Measurements from ENCODE around the gene PCDHB5. TPM values are rescaled to one million over a fixed set of nuclear protein-coding genes. Genes with fewer than 3 reads are reported as not detected.
"Not testable (repeated sequence)": the region's sequence is repeated elsewhere in the genome, so short reads cannot be mapped to it uniquely, and the experiment has no call there.

The PCDHB5 gene
- total RNA-seq, result 1 to 10 TPM in 6 of 7 donors, under 1 TPM in 1; 0.81 to 3.4 (median 1.6) TPM
- polyA plus RNA-seq, result under 1 TPM; 0.20 to 0.33 (median 0.32) TPM
- long read RNA-seq, donor 1, transcript PCDHB5-201 (1 exons, 3,408 nt), result major isoform, 8 of 8 reads
- long read RNA-seq, donor 1, partial matches to known transcripts, result 0 of 8 reads
- long read RNA-seq, donor 1, other reads (novel, unspliced or antisense), result 0 of 8 reads
- long read RNA-seq, donor 2, transcript PCDHB5-201 (1 exons, 3,408 nt), result major isoform, 5 of 5 reads
- long read RNA-seq, donor 2, partial matches to known transcripts, result 0 of 5 reads
- long read RNA-seq, donor 2, other reads (novel, unspliced or antisense), result 0 of 5 reads

DNA sequence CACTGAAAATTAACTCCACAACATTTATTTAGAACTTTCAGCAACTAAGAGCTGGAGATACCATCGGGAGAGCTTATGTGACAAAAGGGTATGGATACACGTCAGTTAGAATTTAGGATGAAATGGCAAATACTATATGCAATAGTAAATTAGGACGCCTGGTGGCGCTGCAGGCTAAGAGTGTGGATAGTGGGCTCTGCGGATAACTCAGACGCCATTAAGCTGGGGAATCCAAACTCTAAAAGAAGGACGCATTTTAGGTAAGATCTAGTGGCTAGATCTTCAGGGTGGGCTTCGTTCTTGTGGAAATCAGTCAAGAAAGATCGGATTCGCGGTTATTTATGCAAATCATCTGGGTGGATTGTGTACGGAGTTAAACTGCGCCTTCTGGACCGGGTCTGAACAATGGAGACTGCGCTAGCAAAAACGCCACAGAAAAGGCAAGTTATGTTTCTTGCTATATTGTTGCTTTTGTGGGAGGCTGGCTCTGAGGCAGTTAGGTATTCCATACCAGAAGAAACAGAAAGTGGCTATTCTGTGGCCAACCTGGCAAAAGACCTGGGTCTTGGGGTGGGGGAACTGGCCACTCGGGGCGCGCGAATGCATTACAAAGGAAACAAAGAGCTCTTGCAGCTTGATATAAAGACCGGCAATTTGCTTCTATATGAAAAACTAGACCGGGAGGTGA is at the start of gene PCDHB5:
Gene PCDHB5 (plus strand): TSS at position 177 of the 688 bp plus-strand sequence. CDS start 229 bp downstream, at position 406.
- Histone ChIP-seq H3K4me1 (no peaks in the 10 kb centered on the region), H3K36me3 (no peaks in the 10 kb centered on the region), H3K27me3 (replicated peaks in 1 of 7) (peaks cover 0 to 12% (median 0%) of the 10 kb centered on the region in 7 donors), H3K4me3 (peak within 1 kb of the TSS in 4 of 8 donors; percentile 17 to 54 (median 28)), H3K9me3 (peaks cover 0 to 94% (median 75%) of the 10 kb centered on the region in 8 donors), H3K27ac (no peak within 1 kb of the TSS)
- WGBS, 5 donors, result 18 to 30% (median 25%) methylated on average over 22 of the region's 22 CpGs
- intact Hi-C loops (cut with DNase I; ENCODE audit: low total_unique reads), result no loop called here
- no peak for DNase-seq
- TF ChIP-seq CTCF (IDR thresholded peaks at IDR 0.05 in 8 of 11, conservative IDR thresholded peaks at IDR 0.05 in 3 of 11) (peak in 5 of 11 experiments; percentile 11 to 39 (median 28)), POLR2AphosphoS5 (IDR thresholded peaks at IDR 0.05) (no peak)

DNA sequence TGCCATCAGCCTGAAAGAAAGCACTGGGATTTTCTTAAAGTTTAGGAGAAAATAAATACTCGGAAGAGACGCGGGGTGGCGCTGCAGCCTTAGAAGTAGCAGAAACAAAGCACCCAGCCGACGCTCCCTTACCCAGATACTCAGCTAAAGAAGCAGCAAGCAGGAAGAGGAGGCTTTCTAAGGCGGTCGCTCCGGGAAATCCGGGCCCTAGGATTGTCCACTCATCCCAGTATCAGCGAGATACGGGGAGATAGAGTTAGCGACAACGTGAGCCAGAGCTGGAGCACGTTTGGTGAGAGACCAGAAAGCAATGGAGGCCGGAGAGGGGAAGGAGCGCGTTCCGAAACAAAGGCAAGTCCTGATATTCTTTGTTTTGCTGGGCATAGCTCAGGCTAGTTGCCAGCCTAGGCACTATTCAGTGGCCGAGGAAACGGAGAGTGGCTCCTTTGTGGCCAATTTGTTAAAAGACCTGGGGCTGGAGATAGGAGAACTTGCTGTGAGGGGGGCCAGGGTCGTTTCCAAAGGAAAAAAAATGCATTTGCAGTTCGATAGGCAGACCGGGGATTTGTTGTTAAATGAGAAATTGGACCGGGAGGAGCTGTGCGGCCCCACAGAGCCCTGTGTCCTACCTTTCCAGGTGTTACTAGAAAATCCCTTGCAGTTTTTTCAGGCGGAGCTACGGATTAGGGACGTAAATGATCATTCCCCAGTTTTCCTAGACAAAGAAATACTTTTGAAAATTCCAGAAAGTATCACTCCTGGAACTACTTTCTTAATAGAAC is 40.3 kb upstream of the PCDHB5 start, which contains the start of gene PCDHB2:
Gene PCDHB2 (plus strand): TSS at position 135 of the 782 bp plus-strand sequence. CDS start 176 bp downstream, at position 311.
- Histone ChIP-seq H3K27ac (no peak within 1 kb of the TSS), H3K36me3 (no peaks in the 10 kb centered on the region), H3K4me3 (peak within 1 kb of the TSS in 2 of 8 donors; percentile 7 to 38), H3K9me3 (peaks cover 3 to 87% (median 42%) of the 10 kb centered on the region in 8 donors), H3K27me3 (replicated peaks in 1 of 7) (peaks cover 0 to 76% (median 0%) of the 10 kb centered on the region in 7 donors), H3K4me1 (no peaks in the 10 kb centered on the region)
- intact Hi-C loops (cut with DNase I; ENCODE audit: low total_unique reads), result no loop called here
- no peak for TF ChIP-seq POLR2A (IDR thresholded peaks at IDR 0.05)
- no peak for DNase-seq
- WGBS, 5 donors, result 16 to 27% (median 21%) methylated on average over 29 of the region's 29 CpGs

GRCh38 chr5:141095263-141095641 is 39.8 kb upstream of the PCDHB5 start:
- Histone ChIP-seq H3K9me3 (peaks cover 3 to 87% (median 41%) of the 10 kb centered on the region in 8 donors), H3K27me3 (replicated peaks in 1 of 7) (peaks cover 0 to 76% (median 0%) of the 10 kb centered on the region in 7 donors), H3K27ac (no peak overlapping the region), H3K4me1 (no peaks in the 10 kb centered on the region), H3K36me3 (no peaks in the 10 kb centered on the region), H3K4me3 (peak overlapping the region in 1 of 8 donors; percentile 38)
- no peak for DNase-seq
- intact Hi-C loops (cut with DNase I; ENCODE audit: low total_unique reads), result no loop called here
- WGBS, 5 donors, result 40 to 50% (median 48%) methylated on average over 12 of the region's 12 CpGs
- TF ChIP-seq POLR2AphosphoS5 (IDR thresholded peaks at IDR 0.05), result no peak

DNA sequence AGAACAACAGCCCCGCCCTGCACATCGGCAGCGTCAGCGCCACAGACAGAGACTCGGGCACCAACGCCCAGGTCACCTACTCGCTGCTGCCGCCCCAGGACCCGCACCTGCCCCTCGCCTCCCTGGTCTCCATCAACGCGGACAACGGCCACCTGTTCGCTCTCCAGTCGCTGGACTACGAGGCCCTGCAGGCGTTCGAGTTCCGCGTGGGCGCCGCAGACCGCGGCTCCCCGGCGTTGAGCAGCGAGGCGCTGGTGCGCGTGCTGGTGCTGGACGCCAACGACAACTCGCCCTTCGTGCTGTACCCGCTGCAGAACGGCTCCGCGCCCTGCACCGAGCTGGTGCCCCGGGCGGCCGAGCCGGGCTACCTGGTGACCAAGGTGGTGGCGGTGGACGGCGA is 38.8 kb upstream of the PCDHB5 start:
- intact Hi-C loops (cut with DNase I; ENCODE audit: low total_unique reads); H3K4me1 ChIP-seq; DNase-seq; H3K27ac ChIP-seq; H3K36me3 ChIP-seq; H3K4me3 ChIP-seq: not testable (repeated sequence)
- Histone ChIP-seq H3K27me3 (replicated peaks in 1 of 7) (peaks cover 0 to 84% (median 0%) of the 10 kb centered on the region in 7 donors), H3K9me3 (peaks cover 3 to 87% (median 50%) of the 10 kb centered on the region in 8 donors)
- WGBS, 5 donors, result 36 to 51% (median 44%) methylated on average over 23 to 33 of the region's 46 CpGs; no CpG with 5 or more reads in 1 of the 5 donors

- DNase-seq; H3K4me3 ChIP-seq; H3K36me3 ChIP-seq; H3K27ac ChIP-seq; intact Hi-C loops (cut with DNase I; ENCODE audit: low total_unique reads); H3K4me1 ChIP-seq: not testable (repeated sequence)
- WGBS, 5 donors, result 20 to 42% (median 37%) methylated on average over 23 to 36 of the region's 38 CpGs; no CpG with 5 or more reads in 2 of the 5 donors
- H3K27me3 ChIP-seq (replicated peaks in 1 of 7), result peaks cover 0 to 88% (median 0%) of the 10 kb centered on the region in 7 donors
- H3K9me3 ChIP-seq, result peaks cover 3 to 88% (median 52%) of the 10 kb centered on the region in 8 donors
Observed at GRCh38 chr5:141096586-141096985, 38.4 kb upstream of the PCDHB5 start.

All from spleen (tissue), 13 donors.